Stimulated activated CD4-positive, alpha-beta T cell treated with anti-CD3 and anti-CD28 coated beads, Interleukin-15, amount 100 ng/mL, for 1 hour (primary cell): Measurements from ENCODE around the gene APOM.
A peak's percentile ranks its signal among the peaks of the same experiment; 100 is the strongest.

Experiments used
- DNase-seq, 2 donors: peaks; one replicate each; pipeline ENCODE4 v3.0.0-alpha.2; 2020; ENCODE audit warnings: low read depth in 1 of 2, low spot score in 1 of 2

The APOM gene

GRCh38 chr6:31630177-31630934, 25.3 kb upstream of the APOM start:
- no peak for DNase-seq

DNA sequence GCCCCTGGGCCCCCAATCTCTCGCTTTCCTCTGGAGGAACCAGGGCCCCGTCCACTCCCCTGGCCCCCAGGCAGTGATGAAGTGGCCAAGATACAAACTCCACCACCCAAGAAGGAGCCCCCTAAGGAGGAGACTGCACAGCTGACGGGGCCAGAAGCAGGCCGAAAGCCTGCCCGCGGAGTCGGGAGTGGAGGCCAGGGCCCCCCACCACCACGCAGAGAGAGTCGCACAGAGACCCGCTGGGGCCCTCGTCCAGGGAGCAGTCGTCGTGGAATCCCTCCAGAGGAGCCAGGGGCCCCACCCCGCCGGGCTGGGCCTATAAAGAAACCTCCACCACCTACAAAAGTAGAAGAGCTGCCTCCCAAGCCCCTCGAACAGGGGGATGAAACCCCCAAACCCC, 24.5 kb upstream of the APOM start:
- no peak for DNase-seq

DNA sequence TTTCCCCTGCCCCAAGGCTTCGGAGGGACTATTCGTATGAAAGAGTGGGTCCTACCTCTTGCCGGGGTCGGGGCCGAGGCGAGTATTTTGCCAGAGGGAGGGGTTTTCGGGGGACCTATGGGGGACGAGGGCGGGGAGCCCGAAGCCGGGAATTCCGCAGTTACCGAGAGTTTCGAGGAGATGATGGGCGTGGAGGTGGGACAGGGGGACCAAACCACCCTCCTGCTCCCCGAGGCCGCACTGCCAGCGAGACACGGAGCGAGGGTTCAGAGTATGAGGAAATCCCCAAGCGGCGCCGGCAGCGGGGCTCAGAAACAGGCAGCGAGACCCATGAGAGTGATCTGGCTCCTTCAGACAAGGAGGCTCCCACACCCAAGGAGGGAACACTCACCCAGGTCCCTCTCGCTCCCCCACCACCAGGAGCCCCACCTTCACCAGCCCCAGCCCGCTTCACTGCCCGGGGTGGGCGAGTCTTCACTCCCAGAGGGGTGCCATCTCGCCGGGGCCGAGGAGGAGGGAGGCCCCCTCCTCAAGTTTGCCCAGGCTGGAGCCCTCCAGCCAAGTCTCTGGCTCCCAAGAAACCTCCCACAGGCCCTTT, 23.9 kb upstream of the APOM start:
- DNase-seq: no peak

DNA sequence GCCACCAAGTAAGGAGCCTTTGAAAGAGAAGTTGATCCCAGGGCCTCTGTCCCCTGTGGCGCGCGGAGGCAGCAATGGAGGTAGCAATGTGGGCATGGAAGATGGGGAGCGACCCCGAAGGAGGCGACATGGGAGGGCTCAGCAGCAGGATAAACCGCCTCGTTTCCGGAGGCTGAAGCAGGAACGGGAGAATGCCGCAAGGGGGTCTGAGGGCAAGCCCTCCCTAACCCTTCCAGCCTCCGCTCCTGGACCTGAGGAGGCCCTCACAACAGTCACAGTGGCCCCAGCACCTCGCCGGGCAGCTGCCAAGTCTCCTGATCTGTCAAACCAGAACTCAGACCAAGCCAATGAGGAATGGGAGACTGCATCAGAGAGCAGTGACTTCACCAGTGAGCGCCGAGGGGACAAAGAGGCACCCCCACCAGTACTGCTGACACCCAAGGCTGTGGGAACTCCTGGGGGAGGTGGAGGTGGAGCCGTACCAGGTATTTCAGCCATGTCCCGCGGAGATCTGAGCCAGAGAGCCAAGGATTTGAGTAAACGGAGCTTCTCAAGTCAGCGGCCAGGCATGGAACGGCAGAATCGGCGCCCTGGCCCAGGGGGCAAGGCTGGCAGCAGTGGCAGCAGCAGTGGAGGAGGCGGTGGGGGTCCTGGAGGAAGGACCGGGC, 23.3 kb upstream of the APOM start:
- DNase-seq: no peak

GRCh38 chr6:31633447-31633846, 22.2 kb upstream of the APOM start:
- DNase-seq: no peak

DNA sequence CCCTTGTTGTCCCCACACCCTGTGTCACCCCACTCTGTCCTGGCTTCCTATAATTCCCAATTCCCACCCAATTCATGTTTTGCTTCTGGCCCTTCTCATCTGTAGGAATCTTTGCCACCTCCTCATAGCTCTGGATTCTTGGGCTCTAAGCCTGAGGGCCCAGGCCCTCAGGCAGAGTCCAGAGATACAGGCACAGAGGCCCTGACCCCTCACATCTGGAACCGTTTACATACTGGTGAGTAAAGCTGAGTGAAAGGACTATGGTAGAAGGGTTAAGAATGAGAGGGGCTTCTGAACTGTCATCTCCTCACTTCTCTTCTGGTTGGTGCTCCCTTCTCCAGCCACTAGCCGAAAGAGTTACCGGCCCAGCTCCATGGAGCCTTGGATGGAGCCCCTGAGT, 21.6 kb upstream of the APOM start:
- DNase-seq: no peak

- no peak for DNase-seq
Measured at GRCh38 chr6:31634969-31635575, 20.6 kb upstream of the APOM start.

GRCh38 chr6:31636698-31637596, 18.7 kb upstream of the APOM start:
- no peak for DNase-seq

- no peak for DNase-seq
Measured at GRCh38 chr6:31639043-31639442, 16.7 kb upstream of the APOM start.

DNA sequence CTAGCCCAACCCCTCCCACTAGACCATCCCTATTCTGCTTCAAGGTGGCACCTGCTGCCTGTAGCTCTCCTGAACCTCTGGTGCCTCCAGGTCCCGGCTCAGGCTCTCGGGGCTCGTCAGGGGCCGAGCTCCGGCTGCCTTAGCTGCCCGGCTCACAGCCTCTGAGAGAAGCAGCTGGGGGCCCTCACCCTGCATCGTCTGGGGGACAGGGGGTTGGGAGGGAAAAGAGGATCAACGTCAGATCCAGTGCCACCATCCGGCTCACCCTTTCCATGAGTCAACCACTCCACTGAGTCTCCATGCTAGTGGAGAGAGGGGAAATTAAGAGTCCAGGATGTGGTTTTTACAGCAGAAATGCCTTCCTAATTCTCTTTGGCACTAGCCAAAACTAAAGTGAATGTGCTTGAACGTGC, 16.2 kb upstream of the APOM start:
- no peak for DNase-seq

DNA sequence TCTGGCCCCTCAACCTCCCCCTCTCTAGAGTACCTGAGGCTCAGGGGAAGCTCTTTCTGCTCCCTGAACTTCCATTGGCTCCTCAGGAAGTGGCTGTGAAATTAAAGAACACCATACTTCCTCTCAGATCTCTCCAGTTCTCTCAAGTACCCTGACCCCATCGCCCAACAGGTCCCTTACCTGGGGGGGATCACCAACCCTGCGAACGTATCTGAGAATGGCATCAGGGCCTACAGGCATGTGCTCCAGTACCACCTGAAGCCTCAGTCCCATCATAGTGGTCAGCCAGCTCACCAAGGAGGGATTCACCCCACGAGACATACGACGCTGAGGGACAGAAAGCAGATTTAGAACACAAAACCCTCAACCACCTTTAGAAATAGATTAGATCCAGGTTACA, 15.1 kb upstream of the APOM start:
- DNase-seq: no peak

DNA sequence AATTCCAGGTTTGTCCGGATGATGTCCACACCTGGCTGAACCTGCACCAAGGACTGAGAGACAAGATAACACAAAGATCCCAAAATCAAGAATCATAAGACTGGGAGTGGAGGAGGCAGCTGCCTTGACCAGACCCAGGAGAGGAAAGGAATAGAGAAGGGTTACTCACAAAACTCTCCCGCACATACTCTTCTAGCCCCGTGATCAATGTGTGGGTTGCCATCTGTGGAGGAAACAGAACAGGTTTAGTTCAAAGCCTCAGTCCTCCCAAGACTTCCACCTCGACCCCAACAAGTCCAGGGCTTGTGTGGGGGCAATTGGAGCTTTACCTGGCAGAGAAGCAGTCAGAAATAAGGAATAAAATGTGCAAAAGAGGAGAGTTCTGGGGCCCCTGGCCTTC, 14.3 kb upstream of the APOM start:
- DNase-seq: no peak

DNA sequence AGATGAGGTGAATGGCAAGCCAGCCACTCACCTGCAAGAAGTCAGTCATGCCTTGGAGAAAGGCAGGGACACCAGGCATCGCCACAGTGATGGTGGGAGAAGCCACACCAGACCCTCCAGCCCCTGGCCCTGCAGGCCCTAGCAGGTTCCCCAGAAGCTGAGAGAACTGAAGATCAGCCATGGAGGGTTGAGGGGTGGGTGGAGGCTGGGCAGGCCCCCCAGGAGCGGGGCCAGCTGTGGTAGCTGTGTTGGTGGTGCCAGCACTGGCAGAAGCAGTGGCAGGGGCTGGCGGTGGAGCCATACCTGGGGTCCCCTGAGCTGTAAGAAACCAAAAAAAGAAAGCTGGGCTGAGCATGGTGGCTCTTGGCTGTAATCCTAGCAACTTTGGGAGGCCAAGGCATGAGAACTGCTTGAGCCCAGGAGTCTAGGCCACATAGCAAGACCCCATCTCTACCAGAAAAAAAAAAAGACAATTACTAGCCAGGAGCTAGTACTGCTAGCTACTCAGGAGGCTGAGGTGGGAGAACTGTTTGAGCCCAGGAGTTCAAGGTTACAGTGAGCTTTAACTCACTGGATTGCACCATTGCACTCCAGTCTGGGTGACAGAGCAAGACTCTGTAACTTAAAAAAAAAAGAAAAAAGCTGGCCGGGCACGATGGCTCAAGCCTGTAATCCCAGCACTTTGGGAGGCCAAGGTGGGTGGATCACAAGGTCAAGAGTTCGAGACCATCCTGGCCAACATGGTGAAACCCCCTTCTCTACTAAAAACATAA, 12.7 kb upstream of the APOM start:
- DNase-seq: no peak

GRCh38 chr6:31643818-31644454, 11.8 kb upstream of the APOM start:
- no peak for DNase-seq

DNA sequence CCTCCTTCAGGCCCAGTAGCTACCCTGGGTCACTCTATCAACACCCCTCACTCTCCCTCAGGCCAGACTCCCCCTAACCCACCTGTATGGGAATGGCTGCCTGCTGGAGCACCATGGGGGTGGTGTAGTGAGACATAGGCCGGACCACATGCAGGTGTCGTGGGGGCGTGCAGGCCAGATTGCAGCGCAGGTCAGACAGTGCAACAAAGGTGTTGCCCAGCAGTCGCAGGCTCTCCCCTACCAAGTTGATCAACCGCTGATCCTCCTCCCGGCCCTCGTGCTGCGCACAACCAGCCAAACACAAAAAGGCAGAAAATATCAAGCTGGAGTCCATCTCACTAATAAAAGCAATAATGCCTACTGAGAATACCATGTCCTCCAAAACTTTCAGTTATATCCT, 10.4 kb upstream of the APOM start:
- no peak for DNase-seq

- no peak for DNase-seq
Measured at GRCh38 chr6:31651602-31652191, 4.0 kb upstream of the APOM start.

GRCh38 chr6:31652925-31653724, 2.6 kb upstream of the APOM start:
- DNase-seq: peak in 1 of 2 donors; percentile 66

DNA sequence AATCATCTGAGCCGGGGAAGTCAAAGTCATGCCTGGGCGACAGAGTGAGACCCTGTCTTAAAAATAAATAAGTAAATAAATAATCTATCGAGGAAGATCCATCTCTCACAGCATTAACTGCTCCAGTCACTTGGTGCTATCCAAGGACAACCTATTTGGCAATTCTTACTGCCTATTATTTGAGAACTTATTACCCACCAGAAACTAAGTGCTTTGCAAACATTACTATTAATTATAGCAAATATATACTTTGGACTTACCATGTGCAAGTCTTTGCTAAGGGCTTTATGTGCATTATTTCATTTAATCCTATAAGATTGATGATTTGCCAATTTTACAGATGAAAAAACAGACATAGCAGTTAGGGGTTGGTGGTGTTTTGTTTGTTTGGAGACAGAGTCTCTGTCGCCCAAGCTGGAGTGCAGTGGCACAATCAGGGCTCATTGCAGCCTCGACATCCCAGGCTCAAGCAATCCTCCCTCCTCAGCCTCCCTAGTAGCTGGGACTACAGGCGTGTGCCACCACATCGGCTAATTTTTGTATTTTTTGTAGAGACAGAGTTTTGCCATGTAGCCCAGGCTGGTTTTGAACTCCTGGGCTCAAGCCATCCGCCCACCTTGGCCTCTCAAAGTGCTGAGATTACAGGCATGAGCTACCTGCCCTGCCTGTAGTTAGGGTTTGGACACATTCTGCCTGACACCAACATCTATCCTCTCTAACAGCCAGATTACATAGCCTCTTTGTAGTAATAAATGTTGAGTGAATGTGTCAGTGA, 933 bp upstream of the APOM start:
- DNase-seq: no peak
